AG09319 (cell line): ENCODE measurements around the gene NLRP4.

Experiments
- DNase-seq: peaks from one replicate; pipeline ENCODE4 v3.0.0-alpha.2; 2010; ENCODE audit warnings: low read depth; ENCODE audit errors: extremely low read depth
- TF ChIP-seq, protein P1 (sequence below): IDR thresholded peaks from 2 replicates; pipeline ENCODE4 v1.5.1; 2011; ENCODE audit warnings: low read depth, mild to moderate bottlenecking, inconsistent platforms, low read length, moderate library complexity

The NLRP4 gene

DNA sequence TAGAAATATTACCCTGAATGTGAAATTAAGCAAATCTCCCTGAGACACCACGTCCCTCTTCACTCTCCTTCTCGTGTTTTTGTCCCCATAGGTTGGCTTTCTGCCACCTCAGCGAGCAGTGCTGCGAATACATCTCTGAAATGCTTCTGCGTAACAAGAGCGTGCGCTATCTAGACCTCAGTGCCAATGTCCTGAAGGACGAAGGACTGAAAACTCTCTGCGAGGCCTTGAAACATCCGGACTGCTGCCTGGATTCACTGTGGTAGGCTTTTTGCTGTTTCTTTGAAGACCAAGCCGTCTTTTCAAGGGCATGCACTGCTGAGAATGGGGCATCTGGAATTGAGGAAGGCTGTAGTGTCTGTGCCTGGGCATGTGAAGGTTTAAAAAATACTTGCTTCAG lies 34.4 kb downstream of the NLRP4 start:
- TF ChIP-seq, protein P1, sequence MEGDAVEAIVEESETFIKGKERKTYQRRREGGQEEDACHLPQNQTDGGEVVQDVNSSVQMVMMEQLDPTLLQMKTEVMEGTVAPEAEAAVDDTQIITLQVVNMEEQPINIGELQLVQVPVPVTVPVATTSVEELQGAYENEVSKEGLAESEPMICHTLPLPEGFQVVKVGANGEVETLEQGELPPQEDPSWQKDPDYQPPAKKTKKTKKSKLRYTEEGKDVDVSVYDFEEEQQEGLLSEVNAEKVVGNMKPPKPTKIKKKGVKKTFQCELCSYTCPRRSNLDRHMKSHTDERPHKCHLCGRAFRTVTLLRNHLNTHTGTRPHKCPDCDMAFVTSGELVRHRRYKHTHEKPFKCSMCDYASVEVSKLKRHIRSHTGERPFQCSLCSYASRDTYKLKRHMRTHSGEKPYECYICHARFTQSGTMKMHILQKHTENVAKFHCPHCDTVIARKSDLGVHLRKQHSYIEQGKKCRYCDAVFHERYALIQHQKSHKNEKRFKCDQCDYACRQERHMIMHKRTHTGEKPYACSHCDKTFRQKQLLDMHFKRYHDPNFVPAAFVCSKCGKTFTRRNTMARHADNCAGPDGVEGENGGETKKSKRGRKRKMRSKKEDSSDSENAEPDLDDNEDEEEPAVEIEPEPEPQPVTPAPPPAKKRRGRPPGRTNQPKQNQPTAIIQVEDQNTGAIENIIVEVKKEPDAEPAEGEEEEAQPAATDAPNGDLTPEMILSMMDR, result no peak
- DNase-seq, result no peak

DNA sequence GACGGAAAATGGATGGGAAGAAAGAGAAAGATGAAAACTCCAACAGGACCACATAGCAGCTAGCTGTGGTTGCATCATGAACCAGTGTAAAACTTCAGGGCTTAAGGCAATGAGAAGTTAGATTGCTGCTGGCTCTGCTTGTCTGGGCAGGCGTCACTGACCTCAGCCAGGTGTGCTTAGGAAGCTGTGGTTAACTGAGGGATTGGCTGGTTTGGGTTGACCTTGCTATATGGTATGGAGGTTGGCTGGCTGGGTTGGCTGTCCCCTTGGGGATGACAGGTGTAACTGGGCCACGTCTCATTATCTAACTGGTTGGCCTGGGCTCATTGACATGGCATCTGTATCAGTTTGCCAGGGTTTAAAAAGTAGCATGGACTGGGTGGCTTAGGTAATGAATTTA lies 40.9 kb downstream of the NLRP4 start:
- TF ChIP-seq, protein P1, result no peak
- no peak for DNase-seq

DNA sequence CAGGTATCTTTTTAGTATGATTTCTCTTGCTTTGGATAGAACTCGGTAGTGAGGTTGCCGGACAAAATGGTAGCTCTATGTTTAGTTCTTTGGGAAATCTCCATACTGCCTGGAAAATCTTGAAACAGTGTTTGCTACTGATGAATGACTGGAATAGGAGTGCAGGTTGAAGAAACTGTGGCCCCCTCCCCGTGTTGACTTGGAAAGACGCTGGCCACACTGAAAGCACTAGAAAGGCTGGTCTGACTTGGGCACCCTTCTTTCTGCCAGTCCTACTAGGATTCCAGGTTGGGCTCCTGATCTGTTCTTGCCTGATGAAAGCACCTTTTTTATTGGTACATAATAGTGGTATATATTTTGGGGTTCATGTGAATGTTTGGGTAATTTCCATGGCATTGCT lies 46.3 kb downstream of the NLRP4 start:
- no peak for DNase-seq
- TF ChIP-seq, protein P1, result no peak

DNA sequence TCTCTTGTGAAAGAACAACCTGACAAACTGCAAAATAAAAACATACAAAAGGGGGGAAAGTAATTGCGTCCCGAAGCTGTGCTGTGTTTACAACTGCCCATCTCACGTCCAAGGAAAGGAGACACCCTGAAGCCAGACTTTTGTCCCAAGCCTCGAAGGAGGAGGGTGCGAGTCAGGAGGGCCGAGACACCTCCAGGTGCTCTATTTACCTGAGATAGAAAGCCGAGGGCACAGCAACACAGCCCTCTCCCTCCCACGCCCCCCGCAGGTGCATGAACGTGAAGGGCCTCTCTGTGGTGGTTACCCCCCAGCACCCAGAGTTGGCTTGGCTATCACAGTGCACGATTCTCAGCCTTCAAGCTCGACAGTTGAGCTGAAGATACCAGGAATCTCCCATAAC lies 62.6 kb downstream of the NLRP4 start:
- TF ChIP-seq, protein P1, result no peak
- DNase-seq, result no peak

DNA sequence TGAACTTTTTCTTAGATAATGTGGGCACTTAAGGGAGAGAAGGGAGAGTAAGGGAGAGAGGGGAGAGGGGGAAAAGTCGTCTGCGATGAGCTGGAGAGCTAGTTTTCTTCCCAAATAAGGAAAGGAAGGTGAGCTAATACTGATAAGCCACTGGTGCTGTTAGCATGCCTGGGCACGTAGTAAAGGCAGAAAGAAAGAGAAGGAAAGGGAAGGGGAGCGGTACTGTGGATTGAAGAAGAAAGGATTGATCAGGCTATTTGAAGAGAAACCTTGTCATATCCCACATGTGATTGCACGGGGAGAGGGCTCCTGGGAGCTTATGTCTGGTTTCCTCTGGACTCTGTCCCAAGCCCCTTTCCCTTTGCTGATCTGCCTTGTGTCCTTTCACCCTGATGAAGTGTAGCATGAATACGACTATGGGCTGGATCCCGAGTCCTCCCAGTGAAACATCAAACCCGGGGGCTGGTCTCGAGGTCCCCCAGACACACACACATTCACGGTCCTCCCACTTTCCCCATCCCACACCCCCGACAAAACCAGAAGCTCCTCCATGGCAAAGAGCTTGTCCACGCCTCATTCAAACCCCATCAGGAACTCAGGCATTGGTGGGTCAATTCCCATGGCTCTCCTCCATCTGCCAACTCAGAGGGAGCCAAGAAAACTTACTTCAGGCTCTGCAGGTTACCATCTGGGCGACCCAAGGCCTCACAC lies 65.2 kb downstream of the NLRP4 start:
- no peak for DNase-seq
- TF ChIP-seq, protein P1, result no peak

DNA sequence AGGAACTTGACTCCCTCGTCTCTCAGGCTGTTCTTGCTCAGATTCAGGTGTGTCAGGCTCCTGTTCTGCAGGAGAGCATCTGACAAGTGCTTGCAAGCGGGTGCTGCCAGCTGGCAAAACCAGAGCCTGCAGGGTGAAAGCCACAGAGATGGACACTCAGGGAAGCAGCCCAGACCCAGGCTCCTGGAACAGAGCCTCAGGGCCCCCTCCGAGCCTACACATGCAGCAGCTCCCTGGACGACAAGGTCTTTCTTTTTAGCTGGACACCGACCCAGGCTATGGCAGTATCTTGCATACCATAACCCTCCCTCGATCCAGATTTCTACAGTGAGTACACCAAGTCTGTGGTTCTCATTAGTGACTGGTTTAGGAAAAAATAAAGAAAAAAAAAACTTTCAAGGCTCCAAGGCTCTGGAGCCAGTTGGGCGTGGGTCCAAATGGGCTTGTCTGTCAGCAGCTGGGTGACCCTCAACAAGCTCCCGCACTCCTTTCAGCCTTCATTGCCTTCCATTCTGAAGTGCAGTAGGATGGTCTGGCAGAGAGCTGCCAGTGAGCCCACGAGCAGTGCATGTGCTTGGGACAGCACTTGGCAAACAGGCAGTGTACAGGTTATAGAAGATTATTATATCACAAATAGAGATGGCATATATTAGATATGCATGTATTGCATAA lies 65.9 kb downstream of the NLRP4 start:
- TF ChIP-seq, protein P1, result no peak
- no peak for DNase-seq

DNA sequence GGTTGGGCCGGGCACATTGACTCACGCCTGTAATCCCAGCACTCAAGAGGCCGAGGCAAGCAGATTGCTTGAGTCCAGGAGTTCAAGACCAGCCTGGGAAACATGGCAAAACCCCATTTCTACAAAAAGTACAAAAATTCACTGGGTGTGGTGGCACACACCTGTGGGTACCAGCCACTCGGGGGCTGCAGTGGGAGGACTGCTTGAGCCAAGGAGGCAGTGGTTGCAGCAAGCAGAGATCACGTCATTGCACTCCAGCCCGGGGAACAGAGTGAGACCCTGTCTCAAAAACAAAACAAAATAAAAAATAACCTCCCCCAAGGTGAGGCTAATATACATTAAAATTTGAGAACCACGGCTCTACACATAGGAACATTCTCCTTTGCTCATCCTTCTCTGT lies 70.9 kb downstream of the NLRP4 start:
- TF ChIP-seq, protein P1, result no peak
- no peak for DNase-seq
